Stimulated activated CD4-positive, alpha-beta T cell treated with anti-CD3 and anti-CD28 coated beads, Interleukin-12 subunit alpha, Interleukin-12 subunit beta, amount 100 ng/mL, for 24 hours (primary cell): ENCODE results near the gene OR4N2.
"Not testable (repeated sequence)": the region's sequence is repeated elsewhere in the genome, so short reads cannot be mapped to it uniquely, and the experiment has no call there.

Experiments used
- DNase-seq, 2 experiments: peaks; one replicate each; pipeline ENCODE4 v3.0.0-alpha.2; 2020; ENCODE audit warnings: low read depth in 2 of 2

OR4N2 gene

DNA sequence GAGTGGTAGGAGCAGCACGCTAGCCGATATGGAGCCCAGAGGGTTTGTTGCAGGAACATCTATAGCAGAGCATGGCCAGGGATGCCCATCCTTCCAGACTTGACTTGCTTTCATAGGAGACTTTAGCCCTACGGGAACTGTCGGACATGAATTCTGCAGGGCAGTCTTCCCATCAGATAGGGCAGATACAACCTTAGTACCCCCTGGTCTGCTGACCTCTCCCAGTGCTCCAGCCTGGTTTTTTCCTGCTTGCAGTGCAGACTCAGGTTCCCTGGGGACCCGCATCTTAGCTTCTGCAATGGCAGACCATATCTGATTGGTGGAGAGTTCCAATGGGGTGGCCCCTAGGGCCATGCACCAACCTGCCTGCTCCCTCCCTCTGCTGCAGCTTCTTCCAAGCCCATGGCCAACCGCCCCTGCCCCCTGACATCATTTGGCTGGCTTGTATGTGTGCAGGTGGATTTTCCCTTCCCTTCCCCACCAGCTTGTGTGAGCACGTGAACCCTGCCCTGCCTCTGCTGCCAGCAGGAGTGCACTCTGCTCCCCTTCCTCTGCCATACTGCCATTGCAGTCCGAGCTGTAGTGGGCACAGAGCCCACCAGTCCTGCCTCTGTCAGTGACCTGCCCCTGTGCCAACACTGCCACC is 30.8 kb downstream of the OR4N2 start:
- not testable (repeated sequence) for DNase-seq

DNA sequence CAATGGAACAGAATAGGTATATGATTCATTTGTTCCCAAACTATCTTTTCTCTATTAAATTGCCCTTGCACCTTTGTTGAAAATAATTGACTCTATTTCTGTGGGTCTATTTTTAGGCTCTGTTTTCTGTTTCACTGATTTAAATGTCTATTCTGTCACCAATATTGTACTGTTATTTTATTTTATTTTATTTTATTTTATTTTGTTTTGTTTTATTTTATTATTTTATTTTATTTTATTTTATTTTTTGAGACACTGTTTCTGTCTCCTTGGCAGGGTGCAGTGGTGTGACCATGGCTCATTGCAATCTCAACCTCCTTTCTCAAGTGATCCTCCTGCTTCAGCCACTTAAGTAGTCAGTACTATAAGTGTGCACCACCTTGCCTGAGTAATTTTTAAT is 34.9 kb downstream of the OR4N2 start:
- DNase-seq: no peak

DNA sequence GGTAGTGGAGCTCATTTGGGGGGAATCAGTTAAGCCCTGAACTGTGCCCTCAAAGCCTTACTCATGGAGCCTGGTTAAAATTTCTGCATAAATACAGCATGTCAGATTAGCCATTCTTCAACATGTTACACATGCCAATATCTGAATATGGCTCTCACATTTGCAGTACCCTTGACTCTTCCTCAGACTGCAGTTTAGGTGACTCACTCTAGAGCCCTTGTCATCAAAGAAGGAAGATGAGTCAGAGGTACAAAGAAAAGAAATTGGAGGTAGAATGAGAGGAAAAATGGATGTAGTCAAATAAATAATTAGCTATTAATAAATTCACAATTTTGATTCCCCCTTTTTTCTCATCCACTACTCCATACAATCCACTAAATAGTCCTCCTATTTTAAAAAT is 47.8 kb downstream of the OR4N2 start:
- no peak for DNase-seq

DNA sequence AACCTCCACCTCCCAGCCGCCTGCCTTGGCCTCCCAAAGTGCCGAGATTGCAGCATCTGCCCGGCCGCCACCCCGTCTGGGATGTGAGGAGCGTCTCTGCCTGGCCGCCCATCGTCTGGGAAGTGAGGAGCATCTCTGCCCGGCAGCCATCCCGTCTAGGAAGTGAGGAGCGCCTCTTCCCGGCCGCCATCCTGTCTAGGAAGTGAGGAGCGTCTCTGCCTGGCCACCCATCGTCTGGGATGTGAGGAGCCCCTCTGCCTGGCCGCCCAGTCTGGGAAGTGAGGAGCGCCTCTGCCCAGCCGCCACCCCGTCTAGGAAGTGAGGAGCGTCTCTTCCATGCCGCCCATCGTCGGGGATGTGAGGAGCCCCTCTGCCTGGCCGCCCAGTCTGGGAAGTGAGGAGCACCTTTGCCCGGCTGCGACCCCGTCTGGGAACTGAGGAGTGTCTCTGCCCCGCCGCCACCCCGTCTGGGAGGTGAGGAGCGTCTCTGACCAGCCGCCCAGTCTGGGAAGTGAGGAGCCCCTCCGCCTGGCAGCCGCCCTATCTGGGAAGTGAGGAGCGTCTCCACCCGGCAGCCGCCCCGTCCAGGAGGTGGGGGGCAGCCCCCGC is 62.6 kb downstream of the OR4N2 start:
- not testable (repeated sequence) for DNase-seq

DNA sequence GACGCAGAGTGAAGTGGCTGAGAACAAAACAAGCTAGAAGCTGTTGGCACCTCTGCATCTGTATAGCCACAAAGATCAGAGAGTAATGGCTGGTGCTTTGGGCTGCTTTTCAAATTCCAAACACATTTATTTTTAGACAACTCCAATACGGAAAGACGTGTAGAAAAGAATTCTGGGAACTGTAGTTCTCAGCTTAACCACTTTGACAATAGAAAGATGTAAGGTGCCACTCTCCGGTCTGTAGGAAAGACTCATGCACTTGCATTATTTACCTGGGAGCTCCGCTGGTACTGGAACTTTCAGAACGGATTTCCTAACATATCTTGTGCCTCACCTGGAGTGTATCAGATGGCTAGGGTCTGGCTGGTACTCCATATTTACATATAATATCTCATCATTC is 69.6 kb downstream of the OR4N2 start:
- DNase-seq: no peak

DNA sequence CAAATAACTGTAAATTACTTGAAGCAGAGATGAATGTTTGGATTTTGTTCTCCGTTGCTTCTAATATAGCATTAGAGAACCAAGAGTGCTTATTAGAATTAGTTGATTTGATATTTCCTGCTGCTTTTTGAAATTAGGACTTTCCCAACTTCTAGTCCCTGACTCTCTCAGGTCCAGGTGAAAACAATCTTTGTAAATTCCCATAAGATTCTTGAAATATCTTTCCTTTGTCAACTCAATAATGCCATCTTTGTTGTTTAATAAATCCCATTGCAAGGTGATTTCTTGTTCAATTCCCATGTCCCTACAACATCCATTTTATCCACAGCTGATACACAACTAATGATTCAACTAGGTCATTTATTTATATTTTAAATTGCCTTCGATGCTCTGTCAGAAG is 71.3 kb downstream of the OR4N2 start, which contains the start of gene OR4K2:
TSS of gene OR4K2 (plus strand) at position 301 of the 400 bp plus-strand sequence. CDS start 1,126 bp downstream, outside the sequence.
- no peak for DNase-seq

DNA sequence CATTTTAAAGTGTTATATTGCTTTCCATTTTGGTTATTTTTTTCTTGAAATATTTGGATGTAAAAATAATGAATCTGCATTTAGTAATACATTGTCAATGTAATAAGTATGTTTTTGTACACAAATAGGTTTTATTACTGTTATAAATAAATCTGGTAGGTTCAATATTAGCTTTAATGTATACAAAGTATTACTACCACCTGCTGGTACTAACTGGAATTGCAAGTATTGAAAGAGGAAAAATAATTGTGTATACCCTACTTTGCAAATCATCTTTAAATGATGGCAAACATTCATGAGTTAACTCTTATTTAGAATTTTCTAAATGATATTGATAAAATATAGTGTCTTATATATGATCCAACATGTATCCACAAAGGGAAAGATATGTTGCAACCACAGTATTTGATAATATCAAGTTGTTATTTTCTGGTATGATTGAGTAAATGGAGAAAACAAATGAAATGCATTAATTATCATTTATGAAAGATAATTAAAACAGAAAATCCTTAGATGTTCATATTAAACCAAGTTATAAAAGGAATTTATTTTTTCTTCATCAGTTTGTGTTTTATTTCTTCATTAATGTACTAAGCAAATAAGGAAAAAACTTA is 74.6 kb downstream of the OR4N2 start:
- no peak for DNase-seq
